Common myeloid progenitor, CD34-positive (primary cell): ENCODE results near the gene PPP1R3C.

Experiments
- CTCF ChIA-PET: fragments of 350-600 bp; sonication (Branson Sonifier 250); formaldehyde crosslinking; loops from one replicate; lab custom pipeline; 2021; ENCODE audit warnings: antibody characterized with exemption; lab: Charles Lee
- POLR2A ChIA-PET: fragments of 350-600 bp; sonication (Branson Sonifier 250); formaldehyde crosslinking; loops from one replicate; lab custom pipeline; 2021; ENCODE audit warnings: antibody characterized with exemption; lab: Charles Lee
- DNase-seq, 3 donors: peaks; one replicate each; pipeline versions ENCODE4 v3.0.0 to v3.0.0-alpha.2; 2013
- H3K27ac ChIP-seq, 2 experiments: 1 replicate in 1 of 2; 2 replicates in 1 of 2; pipeline ENCODE4 v1.7.0; 2013; ENCODE audit warnings: inconsistent platforms in 2 of 2, low read length in 2 of 2, mild to moderate bottlenecking in 2 of 2, low read depth in 1 of 2, moderate library complexity in 1 of 2; ENCODE audit not compliant: severe bottlenecking in 2 of 2, insufficient read depth in 1 of 2, poor library complexity in 1 of 2
- H3K27me3 ChIP-seq, 5 experiments: replicated peaks in 2 of 5; 1 replicate in 3 of 5; 2 replicates in 2 of 5; pipeline versions ENCODE4 v1.6.1 to v1.7.0; 2013; ENCODE audit warnings: low read length in 4 of 5, mild to moderate bottlenecking in 2 of 5, moderate library complexity in 2 of 5, inconsistent platforms in 1 of 5; ENCODE audit not compliant: insufficient read depth in 5 of 5, control insufficient read depth in 4 of 5
- H3K36me3 ChIP-seq, 4 experiments: 1 replicate in 2 of 4; 2 replicates in 2 of 4; pipeline versions ENCODE4 v1.6.1 to v1.7.0; 2013; ENCODE audit warnings: low read length in 3 of 4, control low read depth in 1 of 4, mild to moderate bottlenecking in 1 of 4; ENCODE audit not compliant: control insufficient read depth in 4 of 4, insufficient read depth in 4 of 4
- H3K4me1 ChIP-seq, 4 experiments: 1 replicate in 3 of 4; 2 replicates in 1 of 4; pipeline versions ENCODE4 v1.6.1 to v1.7.1; 2013; ENCODE audit warnings: low read length in 3 of 4, mild to moderate bottlenecking in 3 of 4, control low read depth in 1 of 4, inconsistent platforms in 1 of 4, moderate library complexity in 1 of 4; ENCODE audit not compliant: control insufficient read depth in 4 of 4, insufficient read depth in 4 of 4; ENCODE audit errors: control extremely low read depth in 1 of 4
- H3K4me3 ChIP-seq, 7 experiments: 1 replicate in 4 of 7; 2 replicates in 3 of 7; pipeline versions ENCODE4 v1.5.1 to v1.7.0; 2013; ENCODE audit warnings: mild to moderate bottlenecking in 7 of 7, low read length in 6 of 7, moderate library complexity in 6 of 7, inconsistent platforms in 2 of 7, low read depth in 2 of 7, control low read depth in 1 of 7; ENCODE audit not compliant: insufficient read depth in 4 of 7, control insufficient read depth in 1 of 7; ENCODE audit errors: extremely low read depth in 1 of 7
- H3K9me3 ChIP-seq, 5 experiments: 1 replicate in 4 of 5; 2 replicates in 1 of 5; pipeline versions ENCODE4 v1.6.1 to v1.7.1; 2013; ENCODE audit warnings: low read length in 4 of 5, mild to moderate bottlenecking in 2 of 5, inconsistent platforms in 1 of 5, low read depth in 1 of 5, moderate library complexity in 1 of 5; ENCODE audit not compliant: control insufficient read depth in 4 of 5, insufficient read depth in 2 of 5; ENCODE audit errors: control extremely low read depth in 1 of 5
- WGBS: methylation state at CpG from one replicate; pipeline ENCODE4 v1.1.5; 2013; ENCODE audit not compliant: insufficient coverage; 5-methylcytosine and 5-hydroxymethylcytosine counted together

The PPP1R3C gene

DNA sequence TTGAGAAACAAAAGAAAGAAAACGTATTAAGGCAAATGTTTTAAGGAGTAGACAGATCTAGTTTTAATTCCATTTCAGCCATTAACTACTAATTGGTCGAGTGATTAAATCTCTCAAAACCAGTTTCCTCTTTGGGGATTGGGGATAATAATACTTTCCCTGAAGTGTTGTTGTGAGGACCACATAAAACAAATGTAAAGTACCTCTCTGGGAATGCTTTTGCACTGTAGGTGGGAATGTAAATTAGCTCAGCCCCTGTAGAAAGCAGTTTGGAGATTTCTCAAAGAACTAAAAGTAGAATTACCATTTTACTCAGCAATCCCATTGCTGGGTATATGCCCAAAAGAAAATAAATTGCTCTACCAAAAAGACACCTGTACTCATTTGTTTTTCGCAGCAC, 36.0 kb upstream of the PPP1R3C start:
- Histone ChIP-seq H3K36me3 (no peaks in the 10 kb centered on the region), H3K4me3 (no peak overlapping the region), H3K27me3 (no peaks in the 10 kb centered on the region), H3K27ac (no peak overlapping the region), H3K4me1 (peaks cover 0 to 7% (median 2%) of the 10 kb centered on the region in 4 experiments), H3K9me3 (no peaks in the 10 kb centered on the region)
- no peak for DNase-seq
- CTCF ChIA-PET: no interaction called here
- POLR2A ChIA-PET: no interaction called here
- no CpG with 5 or more reads among the region's 3 CpGs for WGBS

DNA sequence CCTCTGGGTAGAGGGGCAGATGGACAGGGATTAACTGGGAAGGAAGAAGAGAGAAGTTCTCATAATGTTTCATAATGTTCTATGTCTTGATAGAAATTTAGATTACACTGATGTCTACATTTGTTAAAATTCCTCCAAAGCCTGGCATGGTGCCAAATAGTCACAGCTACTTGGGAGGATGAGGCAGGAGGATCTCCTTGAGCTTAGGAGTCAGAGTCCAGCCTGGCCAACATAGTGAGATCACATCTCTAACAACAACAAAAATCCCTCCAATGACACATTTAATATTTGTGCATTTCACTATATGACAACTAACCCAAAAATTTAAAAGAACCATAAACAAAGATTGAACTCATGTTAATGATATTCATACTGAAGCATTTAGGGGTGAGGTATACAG, 33.0 kb upstream of the PPP1R3C start:
- H3K4me1 ChIP-seq: no peaks in the 10 kb centered on the region
- no peaks in the 10 kb centered on the region for H3K9me3 ChIP-seq
- no peak overlapping the region for H3K27ac ChIP-seq
- no peaks in the 10 kb centered on the region for H3K27me3 ChIP-seq
- ChIA-PET CTCF (no interaction called here), POLR2A (interaction anchor here (0.6 kb wide), 1 partner anchor 516 kb away, joined by 3 read pairs; no protein-coding TSS in a partner anchor)
- H3K36me3 ChIP-seq: no peaks in the 10 kb centered on the region
- no peak overlapping the region for H3K4me3 ChIP-seq
- no peak for DNase-seq

DNA sequence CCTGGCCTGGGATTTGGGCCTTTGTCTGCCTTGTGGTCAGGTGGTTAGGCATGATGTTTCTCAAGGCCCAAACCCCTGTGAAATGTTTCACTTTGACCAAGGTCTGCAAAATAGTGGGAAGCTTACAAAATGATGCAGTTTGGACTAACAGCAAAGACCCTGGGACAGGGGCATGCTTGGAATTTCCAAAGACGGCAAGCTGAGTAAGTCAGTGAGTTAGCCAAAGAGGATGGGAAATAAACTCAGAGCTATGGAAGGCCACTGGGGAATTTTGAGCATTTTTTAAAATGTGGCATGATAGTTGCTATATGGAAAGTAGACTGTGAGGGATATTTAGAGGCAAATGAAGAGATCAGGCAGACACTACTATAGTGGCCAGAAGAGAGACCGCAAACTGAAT, 31.6 kb upstream of the PPP1R3C start:
- CTCF ChIA-PET: no interaction called here
- Histone ChIP-seq H3K36me3 (no peaks in the 10 kb centered on the region), H3K27me3 (no peaks in the 10 kb centered on the region), H3K4me3 (no peak overlapping the region), H3K9me3 (no peaks in the 10 kb centered on the region), H3K4me1 (no peaks in the 10 kb centered on the region), H3K27ac (no peak overlapping the region)
- POLR2A ChIA-PET: no interaction called here
- 85% methylated on average over 2 of the region's 2 CpGs for WGBS
- DNase-seq: no peak

DNA sequence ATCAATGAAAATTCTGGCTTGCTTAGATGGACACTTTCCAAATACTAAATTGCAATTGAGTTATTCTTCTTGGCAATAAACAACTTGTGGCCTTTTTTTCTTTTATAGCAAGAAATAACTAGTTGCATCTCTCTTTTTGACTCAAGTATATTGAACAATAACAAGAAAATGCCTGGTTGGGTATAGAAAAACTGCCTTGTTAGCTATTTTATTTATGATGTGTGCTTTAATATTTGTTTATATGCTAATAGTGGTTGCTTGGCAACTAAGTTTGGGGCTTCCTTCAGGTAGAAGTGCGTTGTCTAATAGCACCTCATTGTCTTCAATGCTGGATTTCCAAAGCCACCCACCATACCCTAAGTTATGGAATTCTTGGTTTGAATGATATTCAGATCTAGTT, 30.1 kb upstream of the PPP1R3C start:
- POLR2A ChIA-PET: no interaction called here
- CTCF ChIA-PET: no interaction called here
- no CpG with 5 or more reads among the region's 1 CpG for WGBS
- Histone ChIP-seq H3K9me3 (no peaks in the 10 kb centered on the region), H3K27me3 (no peaks in the 10 kb centered on the region), H3K4me3 (no peak overlapping the region), H3K4me1 (no peaks in the 10 kb centered on the region), H3K27ac (no peak overlapping the region), H3K36me3 (no peaks in the 10 kb centered on the region)
- no peak for DNase-seq

DNA sequence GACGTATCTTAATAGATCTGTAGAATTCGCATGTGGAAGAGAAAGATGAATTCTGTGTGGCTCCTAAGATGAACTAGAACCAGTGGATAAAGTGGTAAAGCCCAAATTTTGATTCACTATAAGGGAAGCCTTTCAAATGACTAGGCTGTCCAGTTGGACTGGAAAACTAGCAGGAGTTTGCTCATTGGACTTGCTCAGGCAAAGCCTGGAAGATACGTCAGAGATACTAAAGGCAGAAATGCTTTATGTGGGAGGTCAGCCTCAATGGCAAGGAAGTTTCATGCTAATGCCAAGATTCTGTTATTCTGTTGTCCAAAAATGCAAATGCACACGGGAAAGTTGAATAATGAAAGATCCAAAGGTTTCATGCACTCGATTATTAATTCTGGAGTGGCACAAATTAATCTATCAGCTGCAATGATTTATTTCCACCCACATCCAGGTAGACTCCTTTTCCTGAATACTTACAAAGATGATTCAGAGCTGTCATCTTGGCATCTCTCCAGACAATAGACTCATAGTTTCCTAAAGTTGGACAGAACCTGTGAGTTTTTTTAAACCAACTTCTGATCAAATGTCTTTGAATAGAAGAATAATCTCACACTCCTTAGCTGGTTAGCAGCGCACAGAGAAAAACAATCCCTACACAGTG, 20.5 kb upstream of the PPP1R3C start:
- Histone ChIP-seq H3K27me3 (peaks cover 0 to 6% (median 0%) of the 10 kb centered on the region in 5 experiments), H3K36me3 (no peaks in the 10 kb centered on the region), H3K4me1 (no peaks in the 10 kb centered on the region), H3K9me3 (peaks cover 0 to 2% (median 0%) of the 10 kb centered on the region in 5 experiments), H3K4me3 (no peak overlapping the region), H3K27ac (no peak overlapping the region)
- POLR2A ChIA-PET: no interaction called here
- no peak for DNase-seq
- WGBS: 100% methylated on average over 5 of the region's 6 CpGs
- CTCF ChIA-PET: no interaction called here

- no peaks in the 10 kb centered on the region for H3K36me3 ChIP-seq
- 95% methylated on average over 5 of the region's 6 CpGs for WGBS
- ChIA-PET CTCF (interaction anchor here (1.8 kb wide), 1 partner anchor 20 kb away, joined by 5 read pairs; the partner anchor contains the start of gene PPP1R3C), POLR2A (no interaction called here)
- H3K9me3 ChIP-seq: no peaks in the 10 kb centered on the region
- no peak overlapping the region for H3K4me3 ChIP-seq
- H3K4me1 ChIP-seq: no peaks in the 10 kb centered on the region
- DNase-seq: no peak
- H3K27ac ChIP-seq: no peak overlapping the region
- peaks cover 0 to 6% (median 0%) of the 10 kb centered on the region in 5 experiments for H3K27me3 ChIP-seq
Observed at GRCh38 chr10:91652364-91652763, 19.5 kb upstream of the PPP1R3C start.

DNA sequence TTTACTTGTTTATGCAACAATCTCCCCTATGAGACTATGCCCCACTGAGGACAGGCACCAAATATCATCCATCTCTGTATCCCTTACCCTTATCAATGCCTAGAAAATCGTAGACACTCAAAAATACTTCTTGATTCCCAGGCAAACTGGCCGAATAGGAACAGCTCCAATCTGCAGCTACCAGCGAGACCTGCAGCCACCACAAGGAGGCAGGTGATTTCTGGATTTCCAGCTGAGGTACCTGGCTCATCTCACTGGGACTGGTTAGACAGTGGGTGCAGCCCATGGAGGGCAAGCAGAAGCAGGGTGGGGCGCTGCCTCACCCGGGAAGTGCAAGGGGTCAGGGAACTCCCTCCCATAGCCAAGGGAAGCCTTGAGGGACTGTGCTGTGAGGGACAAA, 10.8 kb upstream of the PPP1R3C start:
- WGBS: 89% methylated on average over 5 of the region's 5 CpGs
- Histone ChIP-seq H3K36me3 (no peaks in the 10 kb centered on the region), H3K9me3 (no peaks in the 10 kb centered on the region), H3K4me3 (no peak overlapping the region), H3K27me3 (peaks cover 0 to 2% (median 0%) of the 10 kb centered on the region in 5 experiments), H3K4me1 (no peaks in the 10 kb centered on the region), H3K27ac (no peak overlapping the region)
- ChIA-PET POLR2A (no interaction called here), CTCF (interaction anchor here (1.0 kb wide), 1 partner anchor 11 kb away, joined by 3 read pairs; the partner anchor contains the start of gene PPP1R3C)
- no peak for DNase-seq
